Body of pancreas (tissue), 4 donors: Measurements from ENCODE around the gene GPR137.

Source experiments
- POLR2A ChIP-seq, 3 donors: fragments of 450-650 bp; IDR thresholded peaks; one replicate each; pipeline ENCODE4 v1.6.1; 2016; ENCODE audit warnings: antibody characterized with exemption in 3 of 3, mild to moderate bottlenecking in 2 of 3
- TF ChIP-seq, protein P1 (sequence below), 7 experiments: fragments of 450-650 bp in 4 of 7; fragments of 200-600 bp in 3 of 7; sonication (generic) in 3 of 7; IDR thresholded peaks; one replicate each; pipeline ENCODE4 v1.5.1; 2016 to 2019; ENCODE audit warnings: antibody characterized with exemption in 7 of 7

DNA sequence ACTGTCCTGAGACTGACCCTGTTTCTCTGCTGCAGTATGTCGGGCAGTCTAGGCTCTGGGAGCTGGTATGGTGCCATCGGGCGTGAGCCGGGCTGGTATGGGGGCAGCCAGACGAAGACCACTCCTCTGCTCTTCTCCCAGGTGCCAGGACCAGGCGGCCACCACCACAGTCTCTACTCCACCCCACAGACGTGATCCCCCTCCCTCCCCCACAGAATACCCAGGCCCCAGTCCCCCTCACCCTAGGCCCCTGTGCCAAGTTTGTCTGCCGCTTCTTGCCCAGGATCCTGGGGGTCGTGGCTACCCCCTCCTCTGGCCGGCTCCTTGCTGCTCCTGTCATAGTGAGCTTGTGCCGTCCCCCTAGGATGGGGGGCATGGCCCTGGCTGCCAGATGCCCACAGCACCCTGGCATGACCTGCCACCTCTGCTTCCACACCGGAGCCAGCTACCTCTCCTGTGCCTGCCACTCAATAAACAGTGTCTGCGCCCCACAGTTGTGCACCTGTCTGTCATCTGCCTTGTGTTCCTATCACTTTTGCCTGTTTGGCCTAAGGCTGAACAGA is 3.4 kb downstream of the GPR137 start:
- TF ChIP-seq, protein P1, sequence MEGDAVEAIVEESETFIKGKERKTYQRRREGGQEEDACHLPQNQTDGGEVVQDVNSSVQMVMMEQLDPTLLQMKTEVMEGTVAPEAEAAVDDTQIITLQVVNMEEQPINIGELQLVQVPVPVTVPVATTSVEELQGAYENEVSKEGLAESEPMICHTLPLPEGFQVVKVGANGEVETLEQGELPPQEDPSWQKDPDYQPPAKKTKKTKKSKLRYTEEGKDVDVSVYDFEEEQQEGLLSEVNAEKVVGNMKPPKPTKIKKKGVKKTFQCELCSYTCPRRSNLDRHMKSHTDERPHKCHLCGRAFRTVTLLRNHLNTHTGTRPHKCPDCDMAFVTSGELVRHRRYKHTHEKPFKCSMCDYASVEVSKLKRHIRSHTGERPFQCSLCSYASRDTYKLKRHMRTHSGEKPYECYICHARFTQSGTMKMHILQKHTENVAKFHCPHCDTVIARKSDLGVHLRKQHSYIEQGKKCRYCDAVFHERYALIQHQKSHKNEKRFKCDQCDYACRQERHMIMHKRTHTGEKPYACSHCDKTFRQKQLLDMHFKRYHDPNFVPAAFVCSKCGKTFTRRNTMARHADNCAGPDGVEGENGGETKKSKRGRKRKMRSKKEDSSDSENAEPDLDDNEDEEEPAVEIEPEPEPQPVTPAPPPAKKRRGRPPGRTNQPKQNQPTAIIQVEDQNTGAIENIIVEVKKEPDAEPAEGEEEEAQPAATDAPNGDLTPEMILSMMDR (IDR thresholded peaks at IDR 0.05) = no peak
- TF ChIP-seq POLR2A (IDR thresholded peaks at IDR 0.05) = no peak
